GM19328 (cell line): ENCODE data around the gene TTC27.
"Not testable (repeated sequence)": the region's sequence is repeated elsewhere in the genome, so short reads cannot be mapped to it uniquely, and the experiment has no call there.

Source experiments
- ATAC-seq: cut with Tn5 transposase; IDR thresholded peaks from one replicate; pipeline ENCODE4 v1.9.1; 2021; ENCODE audit warnings: mild to moderate bottlenecking, moderate library complexity; ENCODE audit not compliant: unreplicated experiment

TTC27 gene

GRCh38 chr2:32627814-32628579 lies at the start of gene TTC27:
Gene TTC27 (plus strand): TSS chr2:32628050. CDS start chr2:32628293, 243 bp downstream.
- peak; percentile 100 for ATAC-seq

- no peak for ATAC-seq
Observed at GRCh38 chr2:32591669-32592463, 36.0 kb upstream of the TTC27 start.

GRCh38 chr2:32594573-32594972 lies 33.3 kb upstream of the TTC27 start:
- no peak for ATAC-seq

GRCh38 chr2:32611366-32611765 lies 16.5 kb upstream of the TTC27 start:
- ATAC-seq = no peak

GRCh38 chr2:32611771-32612170 lies 16.1 kb upstream of the TTC27 start:
- ATAC-seq = no peak

GRCh38 chr2:32614084-32614483 lies 13.8 kb upstream of the TTC27 start:
- ATAC-seq = no peak

- ATAC-seq = no peak
Observed at GRCh38 chr2:32617599-32618189, 10.2 kb upstream of the TTC27 start.

GRCh38 chr2:32622570-32623310 lies 5.1 kb upstream of the TTC27 start:
- no peak for ATAC-seq

- ATAC-seq = no peak
Observed at GRCh38 chr2:32623311-32623706, 4.5 kb upstream of the TTC27 start.

GRCh38 chr2:32624812-32625211 lies 3.0 kb upstream of the TTC27 start:
- ATAC-seq = no peak

- no peak for ATAC-seq
Observed at GRCh38 chr2:32626639-32627221, 1.1 kb upstream of the TTC27 start.

- ATAC-seq = peak; percentile 29
Observed at GRCh38 chr2:32627441-32627813, 423 bp upstream of the TTC27 start.

GRCh38 chr2:32632089-32632488 lies 4.2 kb downstream of the TTC27 start:
- ATAC-seq = no peak

GRCh38 chr2:32633040-32633439 lies 5.2 kb downstream of the TTC27 start:
- no peak for ATAC-seq

GRCh38 chr2:32638548-32638947 lies 10.7 kb downstream of the TTC27 start:
- ATAC-seq = not testable (repeated sequence)

GRCh38 chr2:32641180-32641579 lies 13.3 kb downstream of the TTC27 start:
- ATAC-seq = no peak

- no peak for ATAC-seq
Observed at GRCh38 chr2:32647180-32647651, 19.4 kb downstream of the TTC27 start.

GRCh38 chr2:32652555-32653209 lies 24.8 kb downstream of the TTC27 start:
- ATAC-seq = no peak

- no peak for ATAC-seq
Observed at GRCh38 chr2:32656069-32656468, 28.2 kb downstream of the TTC27 start.

GRCh38 chr2:32663864-32664263 lies 36.0 kb downstream of the TTC27 start:
- no peak for ATAC-seq
